HepG2 (cell line): ENCODE measurements around the gene FBLN7. TPM values are rescaled to one million over a fixed set of nuclear protein-coding genes. Genes with fewer than 3 reads are reported as not detected.
"Not testable (repeated sequence)": the region's sequence is repeated elsewhere in the genome, so short reads cannot be mapped to it uniquely, and the experiment has no call there.

Source experiments
- ATAC-seq: fragments of 200-7000 bp; cut with Tn5 transposase; 3 replicates; pipeline ENCODE4 v1.9.1; 2020; ENCODE audit warnings: mild to moderate bottlenecking, moderate library complexity
- BruUV-seq: library from RNA; stranded (reverse); fragments of 400-500 nt; replicated peaks from 2 replicates; lab custom pipeline; 2021; lab: Mats Ljungman, UMichigan
- CTCF ChIA-PET: fragments of 300-600 bp; formaldehyde crosslinking; extraction: SDS; loops from one replicate; lab custom pipeline; 2021; ENCODE audit warnings: low total read pairs, inconsistent platforms, low intra/inter-chr PET ratio; lab: Yijun Ruan, JAX
- POLR2A ChIA-PET: fragments of 350-600 bp; sonication (Branson Sonifier 250); formaldehyde crosslinking; loops from one replicate; lab custom pipeline; 2020; ENCODE audit warnings: antibody characterized with exemption, inconsistent platforms; lab: Yijun Ruan, JAX
- DNase-seq: peaks from one replicate; pipeline ENCODE4 v3.0.0-alpha.2; 2015; ENCODE audit warnings: low spot score
- FAIRE-seq: peaks from 3 replicates; lab custom pipeline; 2011; peaks lifted over from hg19 to GRCh38; lab: Jason Lieb, UNC
- H2AFZ ChIP-seq: one replicate; pipeline ENCODE4 v1.6.1; 2011; ENCODE audit warnings: low read length, inconsistent platforms
- H3K27ac ChIP-seq: fragments of 300-600 bp; 3 replicates; pipeline ENCODE4 v1.8.0; 2011; ENCODE audit warnings: mixed run types, mild to moderate bottlenecking, mixed read lengths, low read length, inconsistent platforms; ENCODE audit not compliant: insufficient read depth; ENCODE audit errors: extremely low read length
- H3K27me3 ChIP-seq, 2 experiments: fragments of 200-600 bp in 1 of 2; 2 replicates in 1 of 2; 3 replicates in 1 of 2; pipeline versions ENCODE4 v1.6.0 to v1.8.0; 2011; ENCODE audit warnings: low read length in 2 of 2, mild to moderate bottlenecking in 2 of 2, moderate library complexity in 2 of 2, inconsistent platforms in 1 of 2; ENCODE audit not compliant: insufficient read depth in 2 of 2, control insufficient read depth in 1 of 2
- H3K36me3 ChIP-seq, 2 experiments: fragments of 200-600 bp in 1 of 2; replicated peaks in 1 of 2; 2 replicates in 1 of 2; 3 replicates in 1 of 2; pipeline versions ENCODE4 v1.5.1 to v1.8.0; 2011; ENCODE audit warnings: low read length in 2 of 2, inconsistent platforms in 1 of 2; ENCODE audit not compliant: insufficient read depth in 2 of 2, control insufficient read depth in 1 of 2
- H3K4me1 ChIP-seq: 2 replicates; pipeline ENCODE4 v1.5.1; 2012; ENCODE audit warnings: low read length, inconsistent platforms; ENCODE audit not compliant: insufficient read depth
- H3K4me2 ChIP-seq: 2 replicates; pipeline ENCODE4 v1.6.0; 2011; ENCODE audit warnings: low read depth, low read length, inconsistent platforms
- H3K4me3 ChIP-seq, 3 experiments: fragments of 200-600 bp in 1 of 3; sonication (generic), shearing (Covaris generic) in 1 of 3; replicated peaks in 1 of 3; 2 replicates each; pipeline ENCODE4 v1.5.1; 2011 to 2016; ENCODE audit warnings: low read length in 3 of 3, inconsistent platforms in 2 of 3, low read depth in 2 of 3, mild to moderate bottlenecking in 2 of 3, control low read depth in 1 of 3, mixed read lengths in 1 of 3; ENCODE audit not compliant: insufficient read depth in 1 of 3
- H3K79me2 ChIP-seq: one replicate; pipeline ENCODE4 v1.6.1; 2011; ENCODE audit warnings: low read length, inconsistent platforms; ENCODE audit not compliant: insufficient read depth
- H3K9ac ChIP-seq: 2 replicates; pipeline ENCODE4 v1.6.0; 2011; ENCODE audit warnings: mild to moderate bottlenecking, low read depth, low read length, inconsistent platforms; ENCODE audit not compliant: insufficient read depth
- H3K9me3 ChIP-seq: 2 replicates; pipeline ENCODE4 v1.5.1; 2012; ENCODE audit warnings: mild to moderate bottlenecking, low read length
- H4K20me1 ChIP-seq: 2 replicates; pipeline ENCODE4 v1.6.0; 2011; ENCODE audit warnings: inconsistent platforms, mild to moderate bottlenecking, low read length, moderate library complexity; ENCODE audit not compliant: insufficient read depth
- ARID4A ChIP-seq: sonication (generic); formaldehyde crosslinking; IDR thresholded peaks from 2 replicates; pipeline ENCODE4 v1.5.0; 2020; ENCODE audit warnings: mild to moderate bottlenecking, missing genetic modification reagents, borderline replicate concordance
- SALL2 ChIP-seq: sonication (generic); formaldehyde crosslinking; IDR thresholded peaks from 2 replicates; pipeline ENCODE4 v1.8.1; 2023; ENCODE audit warnings: mild to moderate bottlenecking, missing genetic modification reagents, inconsistent platforms
- SPEN ChIP-seq: sonication (generic); formaldehyde crosslinking; IDR thresholded peaks from 2 replicates; pipeline ENCODE4 v1.5.1; 2020; ENCODE audit warnings: low read depth, mild to moderate bottlenecking, missing genetic modification reagents
- ZFP90 ChIP-seq: sonication (generic); formaldehyde crosslinking; IDR thresholded peaks from 2 replicates; pipeline ENCODE4 v1.8.0; 2022; ENCODE audit warnings: missing genetic modification reagents, mild to moderate bottlenecking, inconsistent platforms, borderline replicate concordance
- ZFX ChIP-seq: sonication (generic); formaldehyde crosslinking; IDR thresholded peaks from 2 replicates; pipeline ENCODE4 v1.4.0; 2020; ENCODE audit warnings: mild to moderate bottlenecking, low read depth, missing genetic modification reagents, moderate library complexity
- ZMYM4 ChIP-seq: sonication (generic); formaldehyde crosslinking; IDR thresholded peaks from 2 replicates; pipeline ENCODE4 v1.8.1; 2023; ENCODE audit warnings: mild to moderate bottlenecking, missing genetic modification reagents
- ZNF275 ChIP-seq: sonication (generic); formaldehyde crosslinking; IDR thresholded peaks from 2 replicates; pipeline ENCODE4 v1.8.0; 2022; ENCODE audit warnings: missing genetic modification reagents, mild to moderate bottlenecking, inconsistent platforms, borderline replicate concordance
- ZNF280B ChIP-seq: sonication (generic); formaldehyde crosslinking; IDR thresholded peaks from 2 replicates; pipeline ENCODE4 v1.5.0; 2020; ENCODE audit warnings: missing genetic modification reagents, mild to moderate bottlenecking, borderline replicate concordance
- ZNF296 ChIP-seq: sonication (generic); formaldehyde crosslinking; conservative IDR thresholded peaks from 2 replicates; pipeline ENCODE4 v1.5.0; 2020; ENCODE audit warnings: mild to moderate bottlenecking, missing genetic modification reagents
- ZNF746 ChIP-seq: sonication (generic); formaldehyde crosslinking; IDR thresholded peaks from 2 replicates; pipeline ENCODE4 v1.8.0; 2022; ENCODE audit warnings: mild to moderate bottlenecking, missing genetic modification reagents
- WGBS: methylation state at CpG from one replicate; pipeline ENCODE4 v1.1.6; 2017; ENCODE audit warnings: low lambda C conversion rate; 5-methylcytosine and 5-hydroxymethylcytosine counted together
- in situ Hi-C: cut with HindIII; loops from 2 replicates; pipeline ENCODE4 v1.10.0; 2017; ENCODE audit warnings: low pct_unique_long_range_greater_than_20kb; ENCODE audit not compliant: extremely low pct_ligation_motif_present
- intact Hi-C: fragments of 100-400 bp; cut with micrococcal nuclease; formaldehyde crosslinking; loops from one replicate; pipeline ENCODE4 v1.10.0; 2022; ENCODE audit not compliant: unreplicated experiment
- polyA plus RNA-seq, 8 experiments: library from polyadenylated mRNA; depleted of rRNA in 3 of 8; stranded (reverse) in 7 of 8; unstranded in 1 of 8; fragments of >200 nt; fragmentation: Illumina TruSeq in 4 of 8; extraction: Trizol in 4 of 8; gene quantifications; 2 replicates each; pipeline versions ENCODE4 v1.2.1 to v1.2.3, GENCODE V29; 2011 to 2016; ENCODE audit warnings: low read depth in 4 of 8, missing spikeins in 1 of 8, mixed read lengths in 1 of 8; ENCODE audit not compliant: insufficient read depth in 1 of 8
- total RNA-seq, 5 experiments: library from RNA; depleted of rRNA; stranded (reverse); fragments of >200 nt; fragmentation: Illumina TruSeq; extraction: Trizol; gene quantifications; 2 replicates each; pipeline ENCODE4 v1.2.3, GENCODE V29; 2016; ENCODE audit warnings: low read depth in 1 of 5

The FBLN7 gene
- total and polyA plus RNA-seq, 2 of the 13 experiments (the other 11 are each of a cell fraction or from before 2014, with no cell fraction given) = 1.4 to 2.3 TPM

- intact Hi-C loops = loop anchor here (5.0 kb wide), 1 partner anchor 113 kb away; no protein-coding TSS in a partner anchor
- Histone ChIP-seq H3K27ac (peak overlapping the region; percentile 54), H3K9ac (peak overlapping the region; percentile 67; the same call in 1 of the 2 replicates), H3K4me3 (peak overlapping the region in 2 of 3 experiments; percentile 63 to 83; a peak in 3 of 6 replicates), H3K4me1 (peaks cover 28% of the 10 kb centered on the region), H3K4me2 (peak overlapping the region; percentile 95)
- BruUV-seq, H3K27me3 ChIP-seq, H2AFZ ChIP-seq, H3K9me3 ChIP-seq, H4K20me1 ChIP-seq, in situ Hi-C loops, ATAC-seq, POLR2A ChIA-PET, H3K79me2 ChIP-seq, FAIRE-seq, CTCF ChIA-PET, DNase-seq, H3K36me3 ChIP-seq: not testable (repeated sequence)
- 0 out of 2 replicates have a peak, but pooled peaks have one; percentile 21 for TF ChIP-seq SPEN (CRISPR knock-in tag)
- peak; percentile 40; the same call in 1 of the 2 replicates for TF ChIP-seq ZMYM4 (CRISPR knock-in tag)
- TF ChIP-seq ZFP90 (CRISPR knock-in tag) = 0 out of 2 replicates have a peak, but pooled peaks have one; percentile 19
- TF ChIP-seq ARID4A (CRISPR knock-in tag) = peak; percentile 8; the same call in 1 of the 2 replicates
- peak; percentile 6; the same call in 1 of the 2 replicates for TF ChIP-seq SALL2 (CRISPR knock-in tag)
- TF ChIP-seq ZNF746 (CRISPR knock-in tag) = 0 out of 2 replicates have a peak, but pooled peaks have one; percentile 81
- TF ChIP-seq ZFX (CRISPR knock-in tag) = peak; percentile 35
- peak; percentile 55; the same call in 1 of the 2 replicates for TF ChIP-seq ZNF296
- TF ChIP-seq ZNF280B (CRISPR knock-in tag) = 0 out of 2 replicates have a peak, but pooled peaks have one; percentile 25
- TF ChIP-seq ZNF275 (CRISPR knock-in tag) = 0 out of 2 replicates have a peak, but pooled peaks have one; percentile 37
- 10% methylated on average over 24 of the region's 32 CpGs for WGBS
Measured at GRCh38 chr2:112139033-112139614, 939 bp downstream of the FBLN7 start.
